ENCODE measurements around the gene CD109. TPM values are rescaled to one million over a fixed set of nuclear protein-coding genes. Genes with fewer than 3 reads are reported as not detected.
"Not testable (repeated sequence)": the region's sequence is repeated elsewhere in the genome, so short reads cannot be mapped to it uniquely, and the experiment has no call there.

CD109 gene
- total and polyA plus RNA-seq, 2 of the 8 experiments (the other 6 are each of a cell fraction or from before 2014, with no cell fraction given), result 1.4 to 5.3 TPM

- H2BK12ac ChIP-seq (ENCODE audit: low read depth, low read length); H3K23ac ChIP-seq (ENCODE audit: insufficient read length); H3K4me3 ChIP-seq (ENCODE audit: extremely low read depth in 1 of 4, insufficient read depth in 2 of 4, low read depth in 3 of 4, low read length in 4 of 4); H2BK5ac ChIP-seq (ENCODE audit: low read depth, low read length); POLR2A ChIA-PET (ENCODE audit: partially characterized antibody); H2AFZ ChIP-seq (ENCODE audit: low read length); H2BK15ac ChIP-seq (ENCODE audit: low read length); H3K4ac ChIP-seq (replicated peaks; ENCODE audit: insufficient read length, low read depth, low read length); H3K79me2 ChIP-seq (ENCODE audit: control insufficient read depth in 1 of 2, insufficient read depth in 2 of 2, low read length in 2 of 2); H3K27me3 ChIP-seq (replicated peaks in 1 of 4; ENCODE audit: control insufficient read depth in 3 of 4, extremely low read depth in 1 of 4, insufficient read depth in 3 of 4, low read length in 3 of 4); H3K56ac ChIP-seq (replicated peaks; ENCODE audit: insufficient read length, low read depth, low read length); H3K4me2 ChIP-seq (ENCODE audit: insufficient read depth in 1 of 2, low read depth in 2 of 2, low read length in 2 of 2); H3K9ac ChIP-seq (replicated peaks in 1 of 4; ENCODE audit: extremely low read depth in 1 of 4, low read depth in 3 of 4, low read length in 3 of 4); H4K20me1 ChIP-seq (replicated peaks in 1 of 2; ENCODE audit: control insufficient read depth in 1 of 2, insufficient read depth in 2 of 2, low read length in 2 of 2); H3K79me1 ChIP-seq (ENCODE audit: low read depth, low read length); H3K36me3 ChIP-seq (ENCODE audit: control insufficient read depth in 2 of 4, insufficient read depth in 4 of 4, low read length in 3 of 4); H3K14ac ChIP-seq (ENCODE audit: insufficient read length); H3K4me1 ChIP-seq (replicated peaks in 1 of 4; ENCODE audit: control insufficient read depth in 3 of 4, insufficient read depth in 4 of 4, low read length in 3 of 4); H2BK120ac ChIP-seq (replicated peaks; ENCODE audit: low read depth, low read length); FAIRE-seq; H3K9me3 ChIP-seq (ENCODE audit: insufficient read depth in 2 of 2, low read depth in 1 of 2, low read length in 1 of 2); H3K27ac ChIP-seq (ENCODE audit: low read depth, low read length); H2BK20ac ChIP-seq (ENCODE audit: low read length); H4K91ac ChIP-seq (replicated peaks; ENCODE audit: insufficient read length, low read length); DNase-seq (ENCODE audit: low read depth in 1 of 2, low spot score in 2 of 2); H3K18ac ChIP-seq (ENCODE audit: extremely low read depth, low read length); H4K5ac ChIP-seq (ENCODE audit: insufficient read length, low read depth, low read length); H4K8ac ChIP-seq (ENCODE audit: extremely low read depth, insufficient read depth, low read length); H3K23me2 ChIP-seq (ENCODE audit: low read depth, low read length); H2AK5ac ChIP-seq (ENCODE audit: low read depth, low read length): not testable (repeated sequence)
- 92% methylated on average over 2 of the region's 2 CpGs; no CpG with 5 or more reads in 1 of the 2 experiments for WGBS, 2 experiments (ENCODE audit: extremely low coverage in 1 of 2, insufficient coverage in 1 of 2, insufficient read length in 1 of 2, insufficient replicate concordance in 2 of 2, low coverage in 1 of 2, low lambda C conversion rate in 2 of 2, missing lambda C conversion rate in 1 of 2)
- CTCF ChIA-PET (ENCODE audit: partially characterized antibody), result interaction anchor here (4.1 kb wide), 1 partner anchor 9 kb away, joined by 21 read pairs; no protein-coding TSS in a partner anchor
Observed at GRCh38 chr6:73723480-73723879, 27.5 kb downstream of the CD109 start.

All from H1 (cell line).